NT2/D1 (cell line): ENCODE data around the gene CNOT11.

Source experiments
- SUZ12 ChIP-seq: IDR thresholded peaks from 2 replicates; pipeline ENCODE4 v1.6.1; 2011; ENCODE audit not compliant: insufficient read length, insufficient read depth; ENCODE audit errors: extremely low read depth
- YY1 ChIP-seq: IDR thresholded peaks from 2 replicates; pipeline ENCODE4 v1.6.1; 2011; ENCODE audit not compliant: insufficient read length, insufficient read depth
- ZNF274 ChIP-seq: IDR thresholded peaks from 2 replicates; pipeline ENCODE4 v1.6.1; 2011; ENCODE audit warnings: mild to moderate bottlenecking, low read depth, low read length

GRCh38 chr2:101256316-101256715 is 3.6 kb downstream of the CNOT11 start:
- no peak for TF ChIP-seq SUZ12
- TF ChIP-seq ZNF274: no peak
- no peak for TF ChIP-seq YY1
